ENCODE measurements around the gene SELP. TPM values are rescaled to one million over a fixed set of nuclear protein-coding genes. Genes with fewer than 3 reads are reported as not detected.

SELP gene
- total and polyA plus RNA-seq, 4 donors: 8.6 to 42.5 (median 12.8) TPM

DNA sequence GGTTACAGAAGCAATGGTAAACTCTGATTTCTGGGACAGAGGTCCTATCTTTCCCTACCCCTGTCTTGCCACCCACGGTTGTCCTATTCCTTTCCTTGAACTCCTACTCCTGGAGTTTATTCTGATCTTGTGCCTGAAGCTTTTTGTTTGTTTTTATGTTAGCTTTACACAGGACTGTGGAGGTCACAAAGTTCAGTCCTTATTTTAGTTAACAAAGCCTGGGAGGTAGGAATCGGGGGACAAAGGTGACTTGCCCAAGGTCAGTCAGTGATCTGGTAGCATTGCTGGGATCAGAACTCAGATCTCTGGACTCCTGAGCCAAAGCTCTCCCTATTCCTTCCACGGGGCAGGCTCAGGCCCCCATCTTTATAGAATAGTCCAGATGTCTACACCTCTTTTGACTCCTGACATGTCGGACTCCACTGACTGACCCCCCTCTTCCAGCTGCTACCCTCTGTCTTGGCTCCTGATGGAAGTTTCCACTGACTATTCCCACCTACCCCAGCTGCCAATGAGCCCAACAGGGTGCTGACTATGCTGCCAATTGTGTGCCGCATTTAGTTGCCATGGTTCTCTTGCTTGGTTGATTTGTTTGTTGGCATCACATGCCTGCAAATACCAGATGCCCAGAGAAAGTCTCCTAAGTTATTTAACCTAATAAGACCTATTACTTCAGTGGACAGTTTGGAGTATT is 53.5 kb downstream of the SELP start:
- DNase-seq (no peak), ATAC-seq (ENCODE audit: low FRiP score) (no peak)
- intact Hi-C loops (cut with DNase I): no loop called here
- 35 to 52% methylated on average over 5 of the region's 5 CpGs for WGBS, 2 donors
- Histone ChIP-seq H3K9me3 (ENCODE audit: control insufficient read depth, low read length) (no peaks in the 10 kb centered on the region), H3K27me3 (ENCODE audit: control insufficient read depth in 1 of 2, insufficient read depth in 2 of 2, low read length in 1 of 2) (no peaks in the 10 kb centered on the region), H3K4me1 (ENCODE audit: control insufficient read depth in 1 of 2, insufficient read depth in 2 of 2, low read length in 2 of 2) (no peaks in the 10 kb centered on the region), H3K36me3 (ENCODE audit: control insufficient read depth in 1 of 2, insufficient read depth in 2 of 2, low read length in 1 of 2) (no peaks in the 10 kb centered on the region), H3K4me3 (ENCODE audit: low read length in 2 of 2) (no peak overlapping the region), H3K27ac (ENCODE audit: low read depth in 1 of 2, low read length in 2 of 2) (no peak overlapping the region)

GRCh38 chr1:169574336-169574735 is 55.6 kb downstream of the SELP start:
- Histone ChIP-seq H3K9me3 (ENCODE audit: control insufficient read depth, low read length) (no peaks in the 10 kb centered on the region), H3K36me3 (ENCODE audit: control insufficient read depth in 1 of 2, insufficient read depth in 2 of 2, low read length in 1 of 2) (no peaks in the 10 kb centered on the region), H3K27me3 (ENCODE audit: control insufficient read depth in 1 of 2, insufficient read depth in 2 of 2, low read length in 1 of 2) (no peaks in the 10 kb centered on the region), H3K4me3 (ENCODE audit: low read length in 2 of 2) (no peak overlapping the region), H3K4me1 (ENCODE audit: control insufficient read depth in 1 of 2, insufficient read depth in 2 of 2, low read length in 2 of 2) (no peaks in the 10 kb centered on the region), H3K27ac (ENCODE audit: low read depth in 1 of 2, low read length in 2 of 2) (no peak overlapping the region)
- ATAC-seq (ENCODE audit: low FRiP score): no peak
- DNase-seq: no peak
- WGBS, 2 donors: 50 to 60% methylated on average over 4 of the region's 4 CpGs
- intact Hi-C loops (cut with DNase I): no loop called here

DNA sequence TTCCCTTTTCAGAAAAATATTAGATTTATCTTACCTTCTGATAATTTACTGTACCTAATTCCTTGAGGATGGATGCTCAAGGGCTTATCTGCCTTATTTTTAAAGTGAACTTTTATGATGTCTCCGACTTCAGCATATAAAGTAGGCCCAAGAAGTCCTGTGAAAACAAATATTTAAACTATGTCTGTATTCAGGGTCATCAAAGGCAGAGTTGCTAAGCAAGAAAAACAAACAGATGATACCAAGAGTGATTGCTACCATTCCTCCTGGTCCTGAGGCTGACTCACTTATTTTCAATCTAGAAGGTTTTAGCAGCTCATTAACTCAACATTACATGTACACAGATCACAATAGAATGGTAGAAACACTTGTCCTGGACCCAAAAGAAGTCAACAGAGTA is 57.7 kb downstream of the SELP start:
- intact Hi-C loops (cut with DNase I): no loop called here
- WGBS, 2 donors: 28 to 54% methylated on average over 1 of the region's 1 CpG
- no peaks in the 10 kb centered on the region for H3K36me3 ChIP-seq (ENCODE audit: control insufficient read depth in 1 of 2, insufficient read depth in 2 of 2, low read length in 1 of 2)
- no peak overlapping the region for H3K27ac ChIP-seq (ENCODE audit: low read depth in 1 of 2, low read length in 2 of 2)
- H3K27me3 ChIP-seq (ENCODE audit: control insufficient read depth in 1 of 2, insufficient read depth in 2 of 2, low read length in 1 of 2): no peaks in the 10 kb centered on the region
- no peak overlapping the region for H3K4me3 ChIP-seq (ENCODE audit: low read length in 2 of 2)
- no peak for ATAC-seq (ENCODE audit: low FRiP score)
- H3K4me1 ChIP-seq (ENCODE audit: control insufficient read depth in 1 of 2, insufficient read depth in 2 of 2, low read length in 2 of 2): no peaks in the 10 kb centered on the region
- no peaks in the 10 kb centered on the region for H3K9me3 ChIP-seq (ENCODE audit: control insufficient read depth, low read length)
- no peak for DNase-seq

- H3K4me3 ChIP-seq (ENCODE audit: low read length in 2 of 2): no peak overlapping the region
- intact Hi-C loops (cut with DNase I): no loop called here
- WGBS, 2 donors: 73 to 77% methylated on average over 3 of the region's 3 CpGs
- ATAC-seq (ENCODE audit: low FRiP score) (no peak), DNase-seq (no peak)
- H3K27me3 ChIP-seq (ENCODE audit: control insufficient read depth in 1 of 2, insufficient read depth in 2 of 2, low read length in 1 of 2): no peaks in the 10 kb centered on the region
- no peaks in the 10 kb centered on the region for H3K9me3 ChIP-seq (ENCODE audit: control insufficient read depth, low read length)
- H3K4me1 ChIP-seq (ENCODE audit: control insufficient read depth in 1 of 2, insufficient read depth in 2 of 2, low read length in 2 of 2): no peaks in the 10 kb centered on the region
- no peaks in the 10 kb centered on the region for H3K36me3 ChIP-seq (ENCODE audit: control insufficient read depth in 1 of 2, insufficient read depth in 2 of 2, low read length in 1 of 2)
- no peak overlapping the region for H3K27ac ChIP-seq (ENCODE audit: low read depth in 1 of 2, low read length in 2 of 2)
Observed at GRCh38 chr1:169571450-169571849, 58.5 kb downstream of the SELP start.

DNA sequence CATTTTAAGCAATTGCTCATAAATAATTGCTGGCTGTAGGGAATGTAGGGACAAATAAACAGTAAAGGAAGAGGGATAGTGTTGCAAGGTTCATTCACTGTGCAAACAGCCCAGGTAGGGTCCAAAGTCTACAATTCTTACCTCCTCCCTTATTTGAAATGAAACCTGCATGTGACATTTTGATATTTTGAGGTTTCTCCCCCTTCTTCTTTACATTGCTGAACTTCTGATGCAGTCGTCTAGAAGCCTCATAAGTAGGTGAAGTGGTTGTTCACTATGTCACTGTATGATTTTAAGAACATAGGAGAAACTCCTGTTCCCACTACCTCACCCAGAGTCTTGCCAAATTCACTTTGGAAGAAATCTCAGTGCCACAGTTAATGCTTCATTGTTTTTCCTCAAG is 59.8 kb downstream of the SELP start:
- 31 to 37% methylated on average over 1 of the region's 1 CpG for WGBS, 2 donors
- no peak for ATAC-seq (ENCODE audit: low FRiP score)
- Histone ChIP-seq H3K9me3 (ENCODE audit: control insufficient read depth, low read length) (no peaks in the 10 kb centered on the region), H3K27ac (ENCODE audit: low read depth in 1 of 2, low read length in 2 of 2) (no peak overlapping the region), H3K27me3 (ENCODE audit: control insufficient read depth in 1 of 2, insufficient read depth in 2 of 2, low read length in 1 of 2) (no peaks in the 10 kb centered on the region), H3K36me3 (ENCODE audit: control insufficient read depth in 1 of 2, insufficient read depth in 2 of 2, low read length in 1 of 2) (no peaks in the 10 kb centered on the region), H3K4me1 (ENCODE audit: control insufficient read depth in 1 of 2, insufficient read depth in 2 of 2, low read length in 2 of 2) (no peaks in the 10 kb centered on the region), H3K4me3 (ENCODE audit: low read length in 2 of 2) (no peak overlapping the region)
- intact Hi-C loops (cut with DNase I): no loop called here
- no peak for DNase-seq

GRCh38 chr1:169568497-169568896 is 61.4 kb downstream of the SELP start:
- ATAC-seq (ENCODE audit: low FRiP score): no peak
- no peaks in the 10 kb centered on the region for H3K4me1 ChIP-seq (ENCODE audit: control insufficient read depth in 1 of 2, insufficient read depth in 2 of 2, low read length in 2 of 2)
- intact Hi-C loops (cut with DNase I): no loop called here
- no peak for DNase-seq
- H3K4me3 ChIP-seq (ENCODE audit: low read length in 2 of 2): no peak overlapping the region
- 11 to 19% methylated on average over 1 of the region's 1 CpG for WGBS, 2 donors
- H3K27me3 ChIP-seq (ENCODE audit: control insufficient read depth in 1 of 2, insufficient read depth in 2 of 2, low read length in 1 of 2): no peaks in the 10 kb centered on the region
- H3K36me3 ChIP-seq (ENCODE audit: control insufficient read depth in 1 of 2, insufficient read depth in 2 of 2, low read length in 1 of 2): no peaks in the 10 kb centered on the region
- peaks cover 1% of the 10 kb centered on the region for H3K9me3 ChIP-seq (ENCODE audit: control insufficient read depth, low read length)
- H3K27ac ChIP-seq (ENCODE audit: low read depth in 1 of 2, low read length in 2 of 2): no peak overlapping the region

DNA sequence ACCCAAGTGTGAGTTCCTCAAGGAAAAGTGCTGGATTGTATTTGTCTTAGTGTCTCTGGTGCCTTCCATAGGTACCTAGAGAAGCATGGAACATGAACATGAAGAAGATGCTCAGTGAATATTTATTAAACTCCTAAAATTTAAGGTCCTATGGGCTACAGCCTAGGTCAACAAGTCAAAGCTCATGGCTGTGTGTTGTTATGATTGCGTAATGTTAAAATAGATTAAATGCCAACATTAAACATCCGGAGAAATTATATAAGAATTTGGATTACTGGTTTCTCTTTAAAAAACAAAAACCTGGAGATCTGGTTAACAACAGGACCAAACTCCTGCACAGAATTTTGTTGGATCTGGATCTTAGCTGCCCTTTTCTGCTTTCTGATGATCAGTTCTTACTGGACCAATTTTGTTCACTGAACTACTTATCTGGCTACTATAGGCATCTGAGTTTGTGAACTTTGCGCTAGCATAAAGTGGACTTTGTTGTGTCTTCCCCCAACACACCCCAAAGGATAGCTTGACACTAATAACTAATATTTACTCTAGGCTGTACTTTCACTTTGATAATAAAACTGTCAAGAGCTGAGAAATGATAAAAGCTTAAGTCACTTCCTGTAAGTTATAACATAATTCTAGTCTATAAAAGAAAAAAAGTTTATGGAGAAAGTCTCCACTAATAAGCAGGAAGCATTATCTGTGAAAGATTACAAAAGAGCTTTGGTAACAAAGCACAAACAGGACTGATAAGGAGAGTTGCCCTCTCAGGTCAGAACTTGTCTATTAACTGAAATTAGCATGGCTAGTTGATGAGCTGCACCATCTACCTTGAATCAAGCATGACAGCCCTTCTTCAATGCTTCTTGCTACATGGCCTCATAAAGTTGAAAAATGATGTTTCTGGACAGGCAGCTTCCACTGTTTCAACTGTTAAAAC is 64.3 kb downstream of the SELP start:
- Histone ChIP-seq H3K36me3 (ENCODE audit: control insufficient read depth in 1 of 2, insufficient read depth in 2 of 2, low read length in 1 of 2) (no peaks in the 10 kb centered on the region), H3K9me3 (ENCODE audit: control insufficient read depth, low read length) (peaks cover 1% of the 10 kb centered on the region), H3K4me3 (ENCODE audit: low read length in 2 of 2) (no peak overlapping the region), H3K27me3 (ENCODE audit: control insufficient read depth in 1 of 2, insufficient read depth in 2 of 2, low read length in 1 of 2) (no peaks in the 10 kb centered on the region), H3K4me1 (ENCODE audit: control insufficient read depth in 1 of 2, insufficient read depth in 2 of 2, low read length in 2 of 2) (no peaks in the 10 kb centered on the region), H3K27ac (ENCODE audit: low read depth in 1 of 2, low read length in 2 of 2) (no peak overlapping the region)
- ATAC-seq (ENCODE audit: low FRiP score) (no peak), DNase-seq (no peak)
- 90 to 95% methylated on average over 3 of the region's 3 CpGs for WGBS, 2 donors
- intact Hi-C loops (cut with DNase I): no loop called here

- H3K9me3 ChIP-seq (ENCODE audit: control insufficient read depth, low read length): peaks cover 1% of the 10 kb centered on the region
- intact Hi-C loops (cut with DNase I): no loop called here
- DNase-seq (no peak), ATAC-seq (ENCODE audit: low FRiP score) (no peak)
- H3K27me3 ChIP-seq (ENCODE audit: control insufficient read depth in 1 of 2, insufficient read depth in 2 of 2, low read length in 1 of 2): no peaks in the 10 kb centered on the region
- no peaks in the 10 kb centered on the region for H3K36me3 ChIP-seq (ENCODE audit: control insufficient read depth in 1 of 2, insufficient read depth in 2 of 2, low read length in 1 of 2)
- H3K4me3 ChIP-seq (ENCODE audit: low read length in 2 of 2): no peak overlapping the region
- no peaks in the 10 kb centered on the region for H3K4me1 ChIP-seq (ENCODE audit: control insufficient read depth in 1 of 2, insufficient read depth in 2 of 2, low read length in 2 of 2)
- no peak overlapping the region for H3K27ac ChIP-seq (ENCODE audit: low read depth in 1 of 2, low read length in 2 of 2)
Observed at GRCh38 chr1:169563650-169564049, 66.3 kb downstream of the SELP start.
